Stimulated activated naive CD8-positive, alpha-beta T cell treated with anti-CD3 and anti-CD28 coated beads, Interleukin-15, Interleukin-2, amounts not matched to agents 100 U/mL and 50 U/mL, for 24 hours (primary cell): ENCODE data around the gene PLEKHA1.

Experiments used
- ATAC-seq: fragments of 150-1000 bp; cut with Tn5 transposase; one replicate; pipeline ENCODE4 v1.10.0; 2021
- DNase-seq: peaks from one replicate; pipeline ENCODE4 v3.0.0; 2021

Gene PLEKHA1

GRCh38 chr10:122480146-122480833 lies 105.8 kb downstream of the PLEKHA1 start:
- ATAC-seq (no peak), DNase-seq (no peak)

GRCh38 chr10:122481296-122482056 lies 107.0 kb downstream of the PLEKHA1 start:
- DNase-seq = no peak
- no peak for ATAC-seq
